K562 (cell line): ENCODE measurements around the gene HFE.

Experiments
- CTCF ChIP-seq, 3 experiments: IDR thresholded peaks in 2 of 3; conservative IDR thresholded peaks in 1 of 3; 2 replicates each; pipeline ENCODE4 v1.5.1; 2011 to 2012; ENCODE audit warnings: low read length in 3 of 3, mild to moderate bottlenecking in 3 of 3, control low read depth in 2 of 3, improper control_type of control experiment in 1 of 3, inconsistent platforms in 1 of 3, low read depth in 1 of 3, mixed read lengths in 1 of 3, moderate library complexity in 1 of 3; ENCODE audit not compliant: insufficient read depth in 2 of 3
- CXXC5 ChIP-seq: fragments of 250-450 bp; sonication (Bioruptor Pico); IDR thresholded peaks from 2 replicates; pipeline ENCODE4 v1.8.0; 2022; ENCODE audit warnings: inconsistent platforms, mild to moderate bottlenecking, moderate library complexity
- HMGXB4 ChIP-seq: sonication (generic); formaldehyde crosslinking; IDR thresholded peaks from 2 replicates; pipeline ENCODE4 v1.8.1; 2023; ENCODE audit warnings: mild to moderate bottlenecking, missing genetic modification reagents
- MTF1 ChIP-seq: fragments of 250-450 bp; sonication (Bioruptor Pico); IDR thresholded peaks from 2 replicates; pipeline ENCODE4 v1.9.0; 2021; ENCODE audit warnings: moderate library complexity, mild to moderate bottlenecking, inconsistent platforms, borderline replicate concordance
- POLR2A ChIP-seq: fragments of 450-650 bp; conservative IDR thresholded peaks from 2 replicates; pipeline ENCODE4 v1.6.1; 2016
- REST ChIP-seq, 2 experiments: fragments of 450-650 bp; formaldehyde crosslinking in 1 of 2; IDR thresholded peaks; 2 replicates each; pipeline versions ENCODE4 v1.4.0 to v1.6.1; 2014 to 2020; ENCODE audit warnings: mild to moderate bottlenecking in 2 of 2, borderline replicate concordance in 1 of 2, low read depth in 1 of 2
- WHSC1 ChIP-seq: IDR thresholded peaks from one replicate; pipeline ENCODE4 v1.6.1; 2012; ENCODE audit warnings: low read length, control low read depth, inconsistent platforms
- ZBTB11 ChIP-seq, 3 experiments: fragments of 200-800 bp in 1 of 3; fragments of 250-450 bp in 1 of 3; fragments of 450-650 bp in 1 of 3; sonication (Bioruptor Pico) in 1 of 3; sonication (Bioruptor generic) in 1 of 3; formaldehyde crosslinking in 1 of 3; IDR thresholded peaks; 2 replicates each; pipeline versions ENCODE4 v1.6.1 to v1.8.0; 2016 to 2022; ENCODE audit warnings: mild to moderate bottlenecking in 2 of 3, missing genetic modification characterization in 2 of 3, missing compliant biosample characterization in 1 of 3, moderate library complexity in 1 of 3
- ZNF165 ChIP-seq: fragments of 250-450 bp; sonication (Bioruptor Pico); IDR thresholded peaks from 2 replicates; pipeline ENCODE4 v1.4.0; 2020; ENCODE audit warnings: borderline replicate concordance

- no peak for TF ChIP-seq CXXC5
- TF ChIP-seq POLR2A: peak; percentile 75
- no peak for TF ChIP-seq WHSC1
- TF ChIP-seq MTF1 (CRISPR knock-in tag): no peak
- TF ChIP-seq REST (IDR thresholded peaks at IDR 0.05; ENCODE audit: borderline replicate concordance): no peak
- TF ChIP-seq REST (CRISPR knock-in tag; IDR thresholded peaks at IDR 0.05; ENCODE audit: low read depth): no peak
- no peak for TF ChIP-seq CTCF (IDR thresholded peaks at IDR 0.05 in 2 of 3, conservative IDR thresholded peaks at IDR 0.05 in 1 of 3; ENCODE audit: insufficient read depth in 2 of 3, low read depth in 1 of 3, low read length in 3 of 3)
- no peak for TF ChIP-seq ZNF165 (CRISPR knock-in tag)
- 0 out of 2 replicates have a peak, but pooled peaks have one; percentile 29 for TF ChIP-seq HMGXB4 (CRISPR knock-in tag)
- no peak for TF ChIP-seq ZBTB11 (CRISPR knock-in tag; IDR thresholded peaks at IDR 0.05)
Measured at GRCh38 chr6:26130581-26131249, 43.5 kb downstream of the HFE start.
